Measurements from ENCODE around the gene GNAQ. TPM values are rescaled to one million over a fixed set of nuclear protein-coding genes. Genes with fewer than 3 reads are reported as not detected.

Gene GNAQ
- total and polyA plus RNA-seq, 2 experiments from 2014 or later, result 21.1 to 43.1 TPM

DNA sequence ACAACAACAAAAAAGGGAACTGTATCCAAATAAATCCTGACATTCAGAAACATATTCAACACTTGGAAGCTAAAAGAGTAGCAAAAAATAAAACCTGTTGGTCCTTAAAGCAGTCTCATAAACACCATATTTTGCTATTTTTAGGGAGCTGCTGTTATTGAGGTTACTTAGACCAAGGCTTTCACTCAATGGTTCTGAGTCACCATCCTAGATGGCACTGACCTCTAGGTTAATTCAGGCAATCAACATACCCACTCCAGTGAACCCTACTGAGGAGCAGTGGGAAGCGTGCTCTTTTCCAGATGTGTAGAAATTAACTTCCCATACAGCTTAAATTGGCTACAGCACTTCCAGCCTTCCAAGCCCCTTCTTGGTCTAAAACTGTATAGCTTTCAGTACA lies 5.2 kb downstream of the GNAQ start (continued):
- TF ChIP-seq ZNF462 (CRISPR knock-in tag; IDR thresholded peaks at IDR 0.05) (no peak), EZH2 (IDR thresholded peaks at IDR 0.05; ENCODE audit: low read depth, unreplicated experiment) (no peak), STAT1 (IDR thresholded peaks at IDR 0.05; ENCODE audit: unreplicated experiment) (no peak), ZNF114 (CRISPR knock-in tag; IDR thresholded peaks at IDR 0.05) (no peak), ZNF331 (CRISPR knock-in tag; IDR thresholded peaks at IDR 0.05; ENCODE audit: low read depth) (no peak), NANOG (IDR thresholded peaks at IDR 0.05; ENCODE audit: borderline replicate concordance) (no peak)

GRCh38 chr9:78025186-78025585 lies 6.4 kb downstream of the GNAQ start:
- H3K4me2 ChIP-seq, result peak overlapping the region; percentile 29
- no peaks in the 10 kb centered on the region for H3K9me3 Mint-ChIP-seq
- H3K4me1 ChIP-seq (ENCODE audit: insufficient read depth), result peaks cover 78% of the 10 kb centered on the region
- no peaks in the 10 kb centered on the region for H3K9me2 ChIP-seq (ENCODE audit: insufficient read depth)
- peak overlapping the region; percentile 13; the same call in 1 of the 2 replicates for H3K4me3 ChIP-seq
- no peaks in the 10 kb centered on the region for H3K36me3 Mint-ChIP-seq (ENCODE audit: low read depth)
- TF ChIP-seq POLR2AphosphoS5 (IDR thresholded peaks at IDR 0.05; ENCODE audit: low read depth), result no peak
- TF ChIP-seq STAT1 (IDR thresholded peaks at IDR 0.05; ENCODE audit: unreplicated experiment), result no peak
- TF ChIP-seq ETS1 (IDR thresholded peaks at IDR 0.05), result no peak
- TF ChIP-seq NANOG (IDR thresholded peaks at IDR 0.05; ENCODE audit: borderline replicate concordance), result no peak
- peaks cover 78% of the 10 kb centered on the region for H3K4me1 Mint-ChIP-seq
- H3K79me2 ChIP-seq (replicated peaks; ENCODE audit: insufficient read depth), result peaks cover 100% of the 10 kb centered on the region
- no peak overlapping the region for H2AFZ ChIP-seq
- no peaks in the 10 kb centered on the region for H3K36me3 ChIP-seq (ENCODE audit: insufficient read depth)
- H3F3A ChIP-seq (replicated peaks; ENCODE audit: low read depth), result no peaks in the 10 kb centered on the region
- ATAC-seq (no peak), DNase-seq (ENCODE audit: low spot score) (no peak)
- peak overlapping the region; percentile 65 for H3K27ac Mint-ChIP-seq
- H3K27me3 ChIP-seq (ENCODE audit: insufficient read depth), result no peaks in the 10 kb centered on the region
- H3K27me3 Mint-ChIP-seq (ENCODE audit: insufficient read depth, low read depth, poor library complexity), result no peaks in the 10 kb centered on the region
- peak overlapping the region; percentile 55; the same call in 1 of the 2 replicates for H3K27ac ChIP-seq (ENCODE audit: low read depth)
- peaks cover 8% of the 10 kb centered on the region for H4K20me1 ChIP-seq (replicated peaks; ENCODE audit: insufficient read depth)
- H3K4me3 Mint-ChIP-seq, result no peak overlapping the region; the same call in 2 of the 3 replicates
